ENCODE data around the gene NEAT1. TPM values are rescaled to one million over a fixed set of nuclear protein-coding genes. Genes with fewer than 3 reads are reported as not detected.
"Not testable (repeated sequence)": the region's sequence is repeated elsewhere in the genome, so short reads cannot be mapped to it uniquely, and the experiment has no call there.

The NEAT1 gene
- total RNA-seq, 6 donors from 2014 or later: 245 to 3,084 (median 1,019) TPM

DNA sequence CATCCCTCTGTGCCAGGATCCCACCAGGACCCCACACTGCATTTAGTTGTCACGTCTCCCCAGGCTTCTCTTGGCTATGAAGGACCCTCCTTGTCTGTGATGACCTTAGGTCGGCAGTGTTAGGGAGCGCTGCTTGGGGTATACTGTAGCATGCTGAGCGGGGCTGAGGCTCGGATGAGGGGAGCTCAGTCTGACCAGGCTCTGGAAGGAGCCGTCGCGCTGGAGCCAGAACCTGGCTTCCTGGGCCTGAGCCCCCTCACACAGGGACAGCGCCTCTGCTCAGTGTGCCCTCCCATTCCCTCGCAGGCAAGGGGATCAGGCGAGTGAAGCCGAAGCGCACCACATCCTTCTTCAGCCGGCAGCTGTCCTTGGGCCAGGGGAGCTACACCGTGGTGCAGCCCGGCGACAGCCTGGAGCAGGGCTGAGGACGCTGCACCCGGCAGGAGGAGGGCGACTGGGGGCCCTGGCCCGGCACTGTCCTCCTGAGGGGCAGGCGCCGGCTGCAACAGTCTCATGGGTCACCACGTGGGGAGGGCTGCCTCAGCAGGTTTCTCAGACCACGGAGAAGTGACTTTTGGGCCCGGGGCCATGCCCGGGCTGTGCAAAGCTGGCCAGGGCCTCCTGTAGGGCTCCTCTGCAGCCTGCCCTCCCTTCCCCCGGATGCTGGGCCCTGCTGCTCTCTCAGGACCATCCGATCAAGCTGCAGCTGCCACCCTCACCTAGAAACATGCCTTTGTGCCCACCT lies 11.5 kb upstream of the NEAT1 start:
- Histone ChIP-seq H3K27me3 (no peaks in the 10 kb centered on the region), H3K27ac (no peak overlapping the region), H3K4me3 (no peak overlapping the region), H3K9me3 (no peaks in the 10 kb centered on the region), H3K4me1 (peaks cover 2 to 7% (median 4%) of the 10 kb centered on the region in 4 donors), H3K36me3 (peaks cover 0 to 71% (median 51%) of the 10 kb centered on the region in 4 donors)
- 90 to 96% methylated on average over 7 to 29 of the region's 29 CpGs for WGBS, 2 donors
- TF ChIP-seq EP300 (IDR thresholded peaks at IDR 0.05) (no peak), POLR2AphosphoS5 (IDR thresholded peaks at IDR 0.05) (no peak), POLR2A (IDR thresholded peaks at IDR 0.05) (no peak)
- TF ChIP-seq, protein P1, sequence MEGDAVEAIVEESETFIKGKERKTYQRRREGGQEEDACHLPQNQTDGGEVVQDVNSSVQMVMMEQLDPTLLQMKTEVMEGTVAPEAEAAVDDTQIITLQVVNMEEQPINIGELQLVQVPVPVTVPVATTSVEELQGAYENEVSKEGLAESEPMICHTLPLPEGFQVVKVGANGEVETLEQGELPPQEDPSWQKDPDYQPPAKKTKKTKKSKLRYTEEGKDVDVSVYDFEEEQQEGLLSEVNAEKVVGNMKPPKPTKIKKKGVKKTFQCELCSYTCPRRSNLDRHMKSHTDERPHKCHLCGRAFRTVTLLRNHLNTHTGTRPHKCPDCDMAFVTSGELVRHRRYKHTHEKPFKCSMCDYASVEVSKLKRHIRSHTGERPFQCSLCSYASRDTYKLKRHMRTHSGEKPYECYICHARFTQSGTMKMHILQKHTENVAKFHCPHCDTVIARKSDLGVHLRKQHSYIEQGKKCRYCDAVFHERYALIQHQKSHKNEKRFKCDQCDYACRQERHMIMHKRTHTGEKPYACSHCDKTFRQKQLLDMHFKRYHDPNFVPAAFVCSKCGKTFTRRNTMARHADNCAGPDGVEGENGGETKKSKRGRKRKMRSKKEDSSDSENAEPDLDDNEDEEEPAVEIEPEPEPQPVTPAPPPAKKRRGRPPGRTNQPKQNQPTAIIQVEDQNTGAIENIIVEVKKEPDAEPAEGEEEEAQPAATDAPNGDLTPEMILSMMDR (IDR thresholded peaks at IDR 0.05): no peak
- no peak for ATAC-seq (ENCODE audit: low FRiP score in 2 of 2)
- peak in 1 of 2 donors; percentile 73 for DNase-seq

DNA sequence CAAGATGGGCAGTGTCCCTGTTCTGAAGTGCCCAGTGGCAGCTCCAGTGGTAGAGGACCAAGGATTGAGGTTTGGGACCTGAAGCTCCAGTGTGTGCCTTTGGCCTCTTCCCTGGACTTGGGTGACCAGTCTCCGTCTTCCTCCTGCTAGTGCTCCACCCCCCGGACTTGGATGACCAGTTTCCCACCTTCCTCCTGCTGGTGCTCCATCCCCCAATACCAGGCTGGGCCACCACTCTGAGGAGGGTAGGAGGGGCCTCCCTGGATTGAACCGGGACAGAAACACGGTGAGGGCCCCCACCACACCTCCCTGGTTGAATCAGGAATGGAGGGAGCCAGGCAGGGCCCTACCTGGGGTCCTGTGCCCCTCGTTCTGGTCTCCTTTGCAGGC lies 10.9 kb upstream of the NEAT1 start:
- 83 to 88% methylated on average over 1 to 5 of the region's 5 CpGs for WGBS, 2 donors
- no peak overlapping the region for H3K4me3 ChIP-seq
- no peak for ATAC-seq (ENCODE audit: low FRiP score in 2 of 2)
- H3K27ac ChIP-seq: no peak overlapping the region
- no peak for DNase-seq
- H3K4me1 ChIP-seq: peaks cover 7 to 13% (median 9%) of the 10 kb centered on the region in 4 donors
- no peak for TF ChIP-seq EP300 (IDR thresholded peaks at IDR 0.05)
- no peak for TF ChIP-seq POLR2A (IDR thresholded peaks at IDR 0.05)
- TF ChIP-seq, protein P1 (IDR thresholded peaks at IDR 0.05): no peak
- TF ChIP-seq POLR2AphosphoS5 (IDR thresholded peaks at IDR 0.05): no peak
- peaks cover 0 to 66% (median 45%) of the 10 kb centered on the region in 4 donors for H3K36me3 ChIP-seq
- no peaks in the 10 kb centered on the region for H3K9me3 ChIP-seq
- H3K27me3 ChIP-seq: no peaks in the 10 kb centered on the region

DNA sequence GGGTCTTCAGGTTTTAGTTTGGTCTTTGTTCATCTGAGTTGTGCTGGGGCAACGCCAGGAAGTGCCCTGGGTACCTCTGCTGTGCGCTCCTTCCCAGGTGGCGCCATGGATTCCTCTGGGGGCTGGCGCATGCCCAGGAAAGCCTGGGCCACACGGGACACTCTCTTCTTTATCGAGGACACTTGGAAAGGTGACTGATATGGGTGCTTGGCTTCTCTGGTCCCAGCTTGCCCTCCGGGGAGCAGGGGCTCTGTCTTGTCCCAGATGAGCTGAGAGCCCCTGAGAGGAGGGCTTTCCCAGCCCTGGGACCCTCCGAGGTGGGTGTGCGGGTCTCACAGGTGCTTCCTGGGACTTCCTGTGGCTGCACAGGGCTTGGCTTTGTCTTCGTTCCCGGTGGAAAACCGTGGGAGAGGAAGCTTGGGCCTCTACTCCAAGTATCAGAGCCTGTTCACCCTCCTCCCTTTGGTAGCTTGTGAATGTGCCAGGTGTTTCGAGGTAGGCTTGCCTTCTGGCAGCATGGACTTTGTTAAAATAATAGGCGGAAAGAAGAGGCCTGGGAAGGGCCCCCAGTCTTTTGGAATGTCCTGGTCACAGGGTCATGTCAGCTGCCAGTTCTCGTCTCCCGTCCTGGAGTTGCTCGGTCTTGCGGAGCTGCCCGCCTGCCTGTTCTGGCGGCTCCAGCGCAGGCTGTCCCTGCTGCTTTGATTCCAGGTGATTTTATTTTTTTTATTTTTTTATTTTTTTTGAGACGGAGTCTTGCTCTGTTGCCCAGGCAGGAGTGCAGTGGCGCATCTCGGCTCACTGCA lies 10.1 kb upstream of the NEAT1 start:
- H3K27ac ChIP-seq: no peak overlapping the region
- peaks cover 15 to 21% (median 17%) of the 10 kb centered on the region in 4 donors for H3K4me1 ChIP-seq
- DNase-seq (peak in 1 of 2 donors; percentile 53), ATAC-seq (ENCODE audit: low FRiP score in 2 of 2) (no peak)
- H3K27me3 ChIP-seq: no peaks in the 10 kb centered on the region
- TF ChIP-seq POLR2A (IDR thresholded peaks at IDR 0.05) (no peak), EP300 (IDR thresholded peaks at IDR 0.05) (no peak), POLR2AphosphoS5 (IDR thresholded peaks at IDR 0.05) (no peak)
- TF ChIP-seq, protein P1 (IDR thresholded peaks at IDR 0.05): no peak
- H3K36me3 ChIP-seq: peaks cover 0 to 58% (median 41%) of the 10 kb centered on the region in 4 donors
- H3K4me3 ChIP-seq: no peak overlapping the region
- WGBS, 2 donors: 83 to 90% methylated on average over 15 to 23 of the region's 24 CpGs
- H3K9me3 ChIP-seq: no peaks in the 10 kb centered on the region

DNA sequence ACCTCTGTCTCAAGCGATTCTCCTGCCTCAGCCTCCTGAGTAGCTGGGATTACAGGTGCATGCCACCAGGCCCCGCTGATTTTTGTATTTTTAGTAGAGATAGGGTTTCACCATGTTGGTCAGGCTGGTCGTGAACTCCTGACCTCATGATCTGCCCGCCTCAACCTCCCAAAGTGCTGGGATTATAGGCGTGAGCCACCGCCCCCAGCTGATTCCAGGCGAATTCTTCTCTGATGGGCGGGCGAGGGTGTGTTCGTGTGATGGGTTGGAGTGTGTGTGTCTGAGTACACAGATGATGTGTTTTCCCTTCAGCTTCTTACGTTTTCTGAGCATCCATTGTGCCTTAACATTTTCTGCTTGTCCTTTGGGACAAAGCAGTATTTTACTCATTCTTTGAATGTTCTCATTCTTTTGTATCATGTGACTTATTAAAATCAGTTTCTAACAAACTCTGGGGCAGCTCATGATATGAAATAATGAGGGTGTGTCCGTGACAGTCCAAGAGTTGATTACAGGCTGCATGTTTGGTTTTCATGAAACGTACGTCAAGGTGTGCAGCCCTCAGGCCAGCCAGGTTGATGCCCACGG lies 9.4 kb upstream of the NEAT1 start:
- not testable (repeated sequence) for H3K4me3 ChIP-seq; H3K27ac ChIP-seq; ATAC-seq (ENCODE audit: low FRiP score in 2 of 2); DNase-seq; H3K27me3 ChIP-seq; H3K9me3 ChIP-seq
- peaks cover 0 to 51% (median 36%) of the 10 kb centered on the region in 4 donors for H3K36me3 ChIP-seq
- WGBS, 2 donors: 91% methylated on average over 15 of the region's 15 CpGs
- H3K4me1 ChIP-seq: peaks cover 22 to 28% (median 24%) of the 10 kb centered on the region in 4 donors
